NCI-H2227 (cell line): ENCODE results near the gene FAM3C.

Experiments used
- DNase-seq: peaks from one replicate; lab custom pipeline; 2025; ENCODE audit not compliant: unreplicated experiment; lab: John Stamatoyannopoulos, UW

The FAM3C gene

GRCh38 chr7:121383235-121383910, 12.7 kb downstream of the FAM3C start:
- DNase-seq = no peak

GRCh38 chr7:121382473-121382872, 13.6 kb downstream of the FAM3C start:
- no peak for DNase-seq

- DNase-seq = no peak
These were observed 16.2 kb downstream of the FAM3C start for GRCh38 chr7:121379930-121380329.

- DNase-seq = no peak
These were observed 19.1 kb downstream of the FAM3C start for GRCh38 chr7:121376979-121377378.

- no peak for DNase-seq
These were observed 22.9 kb downstream of the FAM3C start for GRCh38 chr7:121373177-121373576.

GRCh38 chr7:121372376-121373010, 23.6 kb downstream of the FAM3C start:
- no peak for DNase-seq

GRCh38 chr7:121371883-121372282, 24.2 kb downstream of the FAM3C start:
- DNase-seq = no peak

- no peak for DNase-seq
These were observed 24.7 kb downstream of the FAM3C start for GRCh38 chr7:121371367-121371766.

GRCh38 chr7:121369462-121369861, 26.6 kb downstream of the FAM3C start:
- peak; percentile 77 for DNase-seq

GRCh38 chr7:121366852-121367431, 29.2 kb downstream of the FAM3C start:
- DNase-seq = peak; percentile 51

GRCh38 chr7:121360564-121360963, 35.5 kb downstream of the FAM3C start:
- DNase-seq = no peak

GRCh38 chr7:121355574-121355973, 40.5 kb downstream of the FAM3C start:
- no peak for DNase-seq

GRCh38 chr7:121352323-121352722, 43.8 kb downstream of the FAM3C start:
- DNase-seq = no peak

GRCh38 chr7:121351682-121352081, 44.4 kb downstream of the FAM3C start:
- DNase-seq = no peak

- no peak for DNase-seq
These were observed 51.6 kb downstream of the FAM3C start for GRCh38 chr7:121344497-121344896.

- no peak for DNase-seq
These were observed 52.0 kb downstream of the FAM3C start for GRCh38 chr7:121344093-121344492.

- DNase-seq = no peak
These were observed 52.8 kb downstream of the FAM3C start for GRCh38 chr7:121343302-121343701.

GRCh38 chr7:121342631-121343030, 53.5 kb downstream of the FAM3C start:
- DNase-seq = no peak

GRCh38 chr7:121341933-121342332, 54.2 kb downstream of the FAM3C start:
- no peak for DNase-seq

GRCh38 chr7:121339082-121339481, 57.0 kb downstream of the FAM3C start:
- DNase-seq = no peak

GRCh38 chr7:121337398-121337797, 58.7 kb downstream of the FAM3C start:
- DNase-seq = peak; percentile 44

GRCh38 chr7:121336579-121336978, 59.5 kb downstream of the FAM3C start:
- DNase-seq = peak; percentile 26
